BE2C (cell line): ENCODE data around the gene WNT2.

Experiments used
- DNase-seq: peaks from one replicate; pipeline ENCODE4 v3.0.0-alpha.2; 2020
- H3K27me3 ChIP-seq: fragments of 250-450 bp; sonication (Bioruptor Pico); 2 replicates; pipeline ENCODE4 v1.5.1; 2020; ENCODE audit warnings: mild to moderate bottlenecking
- H3K36me3 ChIP-seq: fragments of 250-450 bp; sonication (Bioruptor Pico); 2 replicates; pipeline ENCODE4 v1.5.1; 2020; ENCODE audit warnings: mild to moderate bottlenecking
- H3K4me1 ChIP-seq: fragments of 250-450 bp; sonication (Bioruptor Pico); 2 replicates; pipeline ENCODE4 v1.5.1; 2020
- H3K4me3 ChIP-seq: 2 replicates; pipeline ENCODE4 v1.5.1; 2011; ENCODE audit warnings: low read depth, low read length
- H3K9me3 ChIP-seq: fragments of 250-450 bp; sonication (Bioruptor Pico); 2 replicates; pipeline ENCODE4 v1.5.1; 2020
- CTCF ChIP-seq: IDR thresholded peaks from 2 replicates; pipeline ENCODE4 v1.5.1; 2012; ENCODE audit warnings: mild to moderate bottlenecking, low read depth, low read length

WNT2 gene

GRCh38 chr7:117269886-117270285, 53.0 kb downstream of the WNT2 start:
- H3K4me3 ChIP-seq, result no peak overlapping the region
- TF ChIP-seq CTCF, result no peak
- H3K9me3 ChIP-seq, result no peaks in the 10 kb centered on the region
- peaks cover 5% of the 10 kb centered on the region; the same call in 1 of the 2 replicates for H3K27me3 ChIP-seq
- peaks cover 4% of the 10 kb centered on the region; the same call in 1 of the 2 replicates for H3K4me1 ChIP-seq
- DNase-seq, result no peak
- no peaks in the 10 kb centered on the region for H3K36me3 ChIP-seq

- Histone ChIP-seq H3K4me1 (peaks cover 4% of the 10 kb centered on the region; the same call in 1 of the 2 replicates), H3K36me3 (no peaks in the 10 kb centered on the region), H3K9me3 (no peaks in the 10 kb centered on the region), H3K4me3 (no peak overlapping the region), H3K27me3 (peaks cover 5% of the 10 kb centered on the region; the same call in 1 of the 2 replicates)
- no peak for DNase-seq
- no peak for TF ChIP-seq CTCF
Measured at GRCh38 chr7:117269417-117269816, 53.4 kb downstream of the WNT2 start.

GRCh38 chr7:117264716-117265115, 58.1 kb downstream of the WNT2 start:
- Histone ChIP-seq H3K36me3 (no peaks in the 10 kb centered on the region), H3K4me1 (peaks cover 4% of the 10 kb centered on the region; the same call in 1 of the 2 replicates)
- no peak for TF ChIP-seq CTCF

GRCh38 chr7:117262546-117262945, 60.3 kb downstream of the WNT2 start:
- Histone ChIP-seq H3K4me1 (no peaks in the 10 kb centered on the region), H3K4me3 (no peak overlapping the region), H3K9me3 (no peaks in the 10 kb centered on the region), H3K27me3 (peaks cover 4% of the 10 kb centered on the region; the same call in 1 of the 2 replicates), H3K36me3 (no peaks in the 10 kb centered on the region)
- no peak for DNase-seq
- no peak for TF ChIP-seq CTCF

More at GRCh38 chr7:117264716-117265115, 58.1 kb downstream of the WNT2 start:
- no peak overlapping the region for H3K4me3 ChIP-seq
- peaks cover 4% of the 10 kb centered on the region; the same call in 1 of the 2 replicates for H3K27me3 ChIP-seq
- no peak for DNase-seq
- no peaks in the 10 kb centered on the region for H3K9me3 ChIP-seq

GRCh38 chr7:117259615-117260014, 63.2 kb downstream of the WNT2 start:
- H3K9me3 ChIP-seq, result no peaks in the 10 kb centered on the region
- H3K36me3 ChIP-seq, result no peaks in the 10 kb centered on the region
- H3K27me3 ChIP-seq, result peaks cover 6% of the 10 kb centered on the region
- no peak for DNase-seq
- H3K4me1 ChIP-seq, result no peaks in the 10 kb centered on the region
- no peak for TF ChIP-seq CTCF
- H3K4me3 ChIP-seq, result no peak overlapping the region

- no peak overlapping the region for H3K4me3 ChIP-seq
- H3K4me1 ChIP-seq, result no peaks in the 10 kb centered on the region
- no peaks in the 10 kb centered on the region for H3K9me3 ChIP-seq
- H3K27me3 ChIP-seq, result peaks cover 2% of the 10 kb centered on the region; the same call in 1 of the 2 replicates
- TF ChIP-seq CTCF, result no peak
- DNase-seq, result no peak
- no peaks in the 10 kb centered on the region for H3K36me3 ChIP-seq
Measured at GRCh38 chr7:117251687-117252086, 71.2 kb downstream of the WNT2 start.
